Trophoblast cell (in vitro differentiated cells and primary cell): ENCODE measurements around the gene SLC7A9.

Experiments used
- DNase-seq, 2 donors: peaks; one replicate each; pipeline ENCODE4 v3.0.0-alpha.2; 2016
- H2AFZ ChIP-seq: 2 replicates; pipeline ENCODE4 v1.6.1; 2013; ENCODE audit warnings: low read length, moderate library complexity, mild to moderate bottlenecking; ENCODE audit not compliant: insufficient read depth, poor library complexity
- H2AK5ac ChIP-seq: 2 replicates; pipeline ENCODE4 v1.6.1; 2013; ENCODE audit warnings: mild to moderate bottlenecking, low read length
- H2BK120ac ChIP-seq: 2 replicates; pipeline ENCODE4 v1.6.1; 2013; ENCODE audit warnings: low read length, mild to moderate bottlenecking, moderate library complexity; ENCODE audit not compliant: insufficient read depth, poor library complexity
- H2BK12ac ChIP-seq: 2 replicates; pipeline ENCODE4 v1.6.1; 2013; ENCODE audit warnings: mild to moderate bottlenecking, low read length, moderate library complexity
- H2BK5ac ChIP-seq: 2 replicates; pipeline ENCODE4 v1.6.1; 2013; ENCODE audit warnings: low read length, low read depth, moderate library complexity, mild to moderate bottlenecking; ENCODE audit not compliant: poor library complexity
- H3K14ac ChIP-seq: 2 replicates; pipeline ENCODE4 v1.6.1; 2013; ENCODE audit warnings: mild to moderate bottlenecking, low read length
- H3K18ac ChIP-seq: 2 replicates; pipeline ENCODE4 v1.6.1; 2013; ENCODE audit warnings: mild to moderate bottlenecking, low read length
- H3K23ac ChIP-seq: 2 replicates; pipeline ENCODE4 v1.6.1; 2013; ENCODE audit warnings: low read length
- H3K27ac ChIP-seq: 2 replicates; pipeline ENCODE4 v1.5.1; 2013; ENCODE audit warnings: low read depth, mild to moderate bottlenecking, inconsistent platforms, low read length, moderate library complexity
- H3K27me3 ChIP-seq: 2 replicates; pipeline ENCODE4 v1.6.1; 2013; ENCODE audit warnings: inconsistent platforms, mild to moderate bottlenecking, low read length, moderate library complexity; ENCODE audit not compliant: insufficient read depth
- H3K36me3 ChIP-seq, 2 experiments: 1 replicate in 1 of 2; 2 replicates in 1 of 2; pipeline ENCODE4 v1.6.1; 2013; ENCODE audit warnings: low read length in 2 of 2, mild to moderate bottlenecking in 2 of 2, moderate library complexity in 1 of 2; ENCODE audit not compliant: insufficient read depth in 2 of 2, control insufficient read depth in 1 of 2
- H3K4ac ChIP-seq: 2 replicates; pipeline ENCODE4 v1.6.1; 2013; ENCODE audit warnings: low read depth, mild to moderate bottlenecking, low read length, moderate library complexity
- H3K4me1 ChIP-seq, 2 experiments: 1 replicate in 1 of 2; 2 replicates in 1 of 2; pipeline ENCODE4 v1.6.1; 2013; ENCODE audit warnings: low read length in 2 of 2, mild to moderate bottlenecking in 2 of 2, moderate library complexity in 1 of 2; ENCODE audit not compliant: insufficient read depth in 2 of 2, control insufficient read depth in 1 of 2
- H3K4me2 ChIP-seq: 2 replicates; pipeline ENCODE4 v1.6.1; 2013; ENCODE audit warnings: inconsistent platforms, mild to moderate bottlenecking, low read length, moderate library complexity
- H3K4me3 ChIP-seq: 2 replicates; pipeline ENCODE4 v1.5.1; 2013; ENCODE audit warnings: mild to moderate bottlenecking, low read depth, low read length, inconsistent platforms
- H3K79me1 ChIP-seq: one replicate; pipeline ENCODE4 v1.6.1; 2013; ENCODE audit warnings: low read length
- H3K79me2 ChIP-seq: 2 replicates; pipeline ENCODE4 v1.6.1; 2013; ENCODE audit warnings: low read length, mild to moderate bottlenecking; ENCODE audit not compliant: control insufficient read depth, insufficient read depth, poor library complexity
- H3K9ac ChIP-seq: 2 replicates; pipeline ENCODE4 v1.6.1; 2013; ENCODE audit warnings: mild to moderate bottlenecking, low read length
- H3K9me3 ChIP-seq: 2 replicates; pipeline ENCODE4 v1.6.1; 2013; ENCODE audit warnings: low read depth, mild to moderate bottlenecking, control low read depth, inconsistent platforms, low read length; ENCODE audit not compliant: insufficient read depth
- H4K12ac ChIP-seq: 2 replicates; pipeline ENCODE4 v1.6.1; 2013; ENCODE audit warnings: low read depth, mild to moderate bottlenecking, low read length, moderate library complexity
- H4K8ac ChIP-seq: 2 replicates; pipeline ENCODE4 v1.6.1; 2013; ENCODE audit warnings: low read depth, mild to moderate bottlenecking, low read length, moderate library complexity
- H4K91ac ChIP-seq: one replicate; pipeline ENCODE4 v1.6.1; 2013; ENCODE audit warnings: low read depth, mild to moderate bottlenecking, low read length, moderate library complexity
- WGBS: extraction: QIAGEN DNeasy Blood & Tissue Kit; methylation state at CpG from one replicate; pipeline ENCODE4 v1.1.7; 2013; ENCODE audit warnings: missing lambda C conversion rate; ENCODE audit not compliant: insufficient read length, insufficient coverage; ENCODE audit errors: extremely low coverage; 5-methylcytosine and 5-hydroxymethylcytosine counted together

Gene SLC7A9

GRCh38 chr19:32876236-32876918 lies 6.8 kb upstream of the SLC7A9 start:
- Histone ChIP-seq H3K4ac (no peak overlapping the region), H2BK120ac (no peak overlapping the region), H3K27me3 (no peaks in the 10 kb centered on the region), H2AFZ (no peak overlapping the region), H3K79me2 (peaks cover 2% of the 10 kb centered on the region), H2BK12ac (no peak overlapping the region), H3K23ac (no peak overlapping the region), H3K14ac (no peak overlapping the region), H4K91ac (no peak overlapping the region), H3K79me1 (peaks cover 1% of the 10 kb centered on the region), H3K18ac (no peak overlapping the region), H2AK5ac (no peak overlapping the region), H3K9me3 (peaks cover 3% of the 10 kb centered on the region), H4K8ac (no peak overlapping the region), H2BK5ac (no peak overlapping the region), H3K9ac (no peak overlapping the region), H3K27ac (no peak overlapping the region), H3K4me3 (no peak overlapping the region), H3K4me1 (peaks cover 3 to 6% of the 10 kb centered on the region in 2 experiments), H3K36me3 (peaks cover 3 to 5% of the 10 kb centered on the region in 2 experiments), H3K4me2 (no peak overlapping the region), H4K12ac (no peak overlapping the region)
- WGBS: no CpG with 5 or more reads among the region's 9 CpGs
- DNase-seq: no peak

GRCh38 chr19:32875428-32875827 lies 5.9 kb upstream of the SLC7A9 start:
- H3K9ac ChIP-seq: no peak overlapping the region
- no peak overlapping the region for H2AFZ ChIP-seq
- no peak overlapping the region for H2AK5ac ChIP-seq
- peaks cover 3% of the 10 kb centered on the region for H3K9me3 ChIP-seq
- no peak overlapping the region for H3K14ac ChIP-seq
- no peak overlapping the region for H3K18ac ChIP-seq
- H3K79me1 ChIP-seq: peaks cover 1% of the 10 kb centered on the region
- no peaks in the 10 kb centered on the region for H3K27me3 ChIP-seq
- no peak overlapping the region for H3K27ac ChIP-seq
- peaks cover 3 to 5% of the 10 kb centered on the region in 2 experiments for H3K36me3 ChIP-seq
- H4K91ac ChIP-seq: no peak overlapping the region
- peaks cover 2% of the 10 kb centered on the region for H3K79me2 ChIP-seq
- no peak overlapping the region for H3K23ac ChIP-seq
- H3K4me3 ChIP-seq: no peak overlapping the region
- no peak for DNase-seq
- no peak overlapping the region for H4K12ac ChIP-seq
- H4K8ac ChIP-seq: no peak overlapping the region
- WGBS: no CpG with 5 or more reads among the region's 7 CpGs
- H3K4me1 ChIP-seq: peaks cover 3 to 6% of the 10 kb centered on the region in 2 experiments
- no peak overlapping the region for H3K4ac ChIP-seq
- H2BK5ac ChIP-seq: no peak overlapping the region
- no peak overlapping the region for H3K4me2 ChIP-seq
- no peak overlapping the region for H2BK120ac ChIP-seq
- H2BK12ac ChIP-seq: no peak overlapping the region

GRCh38 chr19:32874605-32875004 lies 5.0 kb upstream of the SLC7A9 start:
- H2BK5ac ChIP-seq: no peak overlapping the region
- no peak overlapping the region for H3K9ac ChIP-seq
- no peak overlapping the region for H3K27ac ChIP-seq
- no peak overlapping the region for H3K4me3 ChIP-seq
- no peak overlapping the region for H4K12ac ChIP-seq
- no peak overlapping the region for H2BK120ac ChIP-seq
- DNase-seq: no peak
- no peak overlapping the region for H4K8ac ChIP-seq
- peaks cover 7 to 10% of the 10 kb centered on the region in 2 experiments for H3K4me1 ChIP-seq
- H3K9me3 ChIP-seq: no peaks in the 10 kb centered on the region
- no CpG with 5 or more reads among the region's 9 CpGs for WGBS
- no peak overlapping the region for H3K23ac ChIP-seq
- peaks cover 2% of the 10 kb centered on the region for H3K79me2 ChIP-seq
- H2AFZ ChIP-seq: no peak overlapping the region
- no peaks in the 10 kb centered on the region for H3K27me3 ChIP-seq
- no peak overlapping the region for H3K4me2 ChIP-seq
- no peak overlapping the region for H3K4ac ChIP-seq
- H2BK12ac ChIP-seq: no peak overlapping the region
- H3K79me1 ChIP-seq: peaks cover 1% of the 10 kb centered on the region
- no peak overlapping the region for H2AK5ac ChIP-seq
- H3K14ac ChIP-seq: no peak overlapping the region
- no peak overlapping the region for H3K18ac ChIP-seq
- no peak overlapping the region for H4K91ac ChIP-seq
- peaks cover 2 to 3% of the 10 kb centered on the region in 2 experiments for H3K36me3 ChIP-seq

- Histone ChIP-seq H2BK12ac (no peak overlapping the region), H4K91ac (no peak overlapping the region)
- no CpG with 5 or more reads among the region's 18 CpGs for WGBS
These were observed 3.8 kb upstream of the SLC7A9 start for GRCh38 chr19:32873247-32873959.

More at GRCh38 chr19:32873247-32873959, 3.8 kb upstream of the SLC7A9 start:
- no peaks in the 10 kb centered on the region for H3K36me3 ChIP-seq
- H3K9ac ChIP-seq: no peak overlapping the region
- H3K14ac ChIP-seq: no peak overlapping the region
- H3K79me2 ChIP-seq: peaks cover 2% of the 10 kb centered on the region
- H3K27ac ChIP-seq: no peak overlapping the region
- peaks cover 7 to 10% of the 10 kb centered on the region in 2 experiments for H3K4me1 ChIP-seq
- H3K23ac ChIP-seq: no peak overlapping the region
- DNase-seq: no peak
- H3K4me2 ChIP-seq: no peak overlapping the region
- no peak overlapping the region for H3K18ac ChIP-seq
- no peak overlapping the region for H2BK120ac ChIP-seq
- H3K9me3 ChIP-seq: no peaks in the 10 kb centered on the region
- H3K4me3 ChIP-seq: no peak overlapping the region
- no peak overlapping the region for H2AFZ ChIP-seq
- no peaks in the 10 kb centered on the region for H3K27me3 ChIP-seq
- H2BK5ac ChIP-seq: no peak overlapping the region
- no peak overlapping the region for H4K8ac ChIP-seq
- no peak overlapping the region for H4K12ac ChIP-seq
- no peak overlapping the region for H2AK5ac ChIP-seq
- no peak overlapping the region for H3K4ac ChIP-seq
- H3K79me1 ChIP-seq: peaks cover 1% of the 10 kb centered on the region
